HG03045 (cell line): Measurements from ENCODE around the gene ADCY3.
A peak's percentile ranks its signal among the peaks of the same experiment; 100 is the strongest.

Experiments
- ATAC-seq: cut with Tn5 transposase; IDR thresholded peaks from one replicate; pipeline ENCODE4 v1.9.1; 2021; ENCODE audit warnings: mild to moderate bottlenecking, moderate library complexity; ENCODE audit not compliant: unreplicated experiment

The ADCY3 gene

GRCh38 chr2:24926220-24926601 lies 6.2 kb upstream of the ADCY3 start:
- no peak for ATAC-seq

DNA sequence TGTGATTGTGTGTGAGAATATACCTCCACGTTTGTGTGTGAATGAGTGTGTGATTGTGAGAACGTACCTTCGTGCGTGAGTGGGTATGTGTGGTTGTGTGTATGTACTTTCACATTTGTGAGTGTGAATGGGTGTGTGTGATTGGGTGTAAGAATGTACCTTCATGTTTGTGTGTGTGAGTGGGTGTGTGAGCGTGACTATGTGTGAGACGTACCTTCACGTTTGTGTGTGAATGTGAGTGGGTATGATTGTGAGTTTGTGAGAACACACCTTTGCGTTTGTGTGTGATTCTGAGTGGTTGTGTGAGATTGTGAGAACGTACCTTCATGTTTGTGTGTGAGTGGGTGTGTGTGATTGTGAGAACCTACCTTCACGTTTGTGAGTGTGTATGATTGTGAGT lies 5.8 kb upstream of the ADCY3 start:
- no peak for ATAC-seq

DNA sequence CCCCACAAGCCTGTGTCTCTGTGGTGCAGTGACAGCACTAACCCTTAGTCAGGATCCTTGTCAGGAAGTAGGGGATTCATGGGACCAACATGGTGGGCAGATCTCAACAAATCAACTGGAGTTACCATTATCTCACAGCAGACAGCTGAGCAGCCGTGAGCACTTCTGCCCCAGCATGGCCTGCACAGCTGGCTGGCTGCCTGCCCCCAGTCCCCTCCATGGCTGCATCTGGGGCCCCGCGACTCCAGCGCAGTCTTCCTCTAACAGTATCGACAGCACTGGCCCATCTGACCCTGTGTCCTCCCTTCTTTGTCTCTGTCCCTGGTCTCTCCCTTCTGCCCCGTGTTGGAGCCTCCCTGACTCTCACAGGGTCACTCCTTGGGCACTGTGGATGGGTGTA lies 4.7 kb upstream of the ADCY3 start:
- no peak for ATAC-seq

DNA sequence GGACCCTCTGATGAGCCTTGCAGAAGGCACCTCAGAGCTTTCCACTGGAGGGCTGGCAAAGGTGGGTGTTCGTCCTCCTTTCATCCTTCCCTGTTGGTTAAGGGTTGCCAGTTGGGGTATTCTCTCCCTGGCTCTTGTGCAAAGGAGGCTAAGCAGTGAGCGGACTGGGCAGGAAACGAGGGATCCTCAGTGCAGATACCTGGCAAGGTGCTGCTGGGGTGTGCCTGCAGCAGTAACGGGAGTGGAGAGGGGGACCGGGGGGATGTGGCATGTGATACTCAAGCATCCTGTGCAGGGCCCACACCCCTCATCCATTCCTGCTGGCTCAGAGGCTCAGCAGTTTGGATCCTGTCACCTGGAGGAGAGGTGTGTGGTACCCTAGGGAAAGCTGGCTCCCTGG lies 4.2 kb upstream of the ADCY3 start:
- ATAC-seq = no peak

GRCh38 chr2:24923106-24923505 lies 3.1 kb upstream of the ADCY3 start:
- no peak for ATAC-seq

DNA sequence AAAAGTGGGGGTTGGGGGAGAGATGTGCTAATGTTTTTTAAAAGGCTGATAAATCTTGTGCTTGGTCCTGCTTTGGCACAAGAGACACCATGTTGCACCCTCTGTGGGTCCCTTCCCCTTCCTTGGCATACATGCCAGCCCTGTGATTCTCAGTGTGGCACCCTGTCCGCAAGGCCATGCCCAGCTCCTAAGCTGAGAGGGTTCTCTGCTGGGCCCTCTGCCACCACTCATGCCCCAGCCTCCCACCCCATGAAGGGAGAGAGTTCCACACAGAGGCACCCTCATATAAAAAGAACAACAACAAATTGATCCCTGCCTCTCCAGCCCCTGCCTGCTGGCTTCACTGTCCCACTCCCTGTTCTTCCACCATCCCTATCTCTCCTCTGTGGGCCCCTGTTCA lies 2.5 kb upstream of the ADCY3 start:
- ATAC-seq = no peak

- ATAC-seq = no peak
Measured at GRCh38 chr2:24920809-24921441, 888 bp upstream of the ADCY3 start.

GRCh38 chr2:24919506-24920097 lies 435 bp downstream of the ADCY3 start:
- ATAC-seq = peak; percentile 24

- peak; percentile 8 for ATAC-seq
Measured at GRCh38 chr2:24919037-24919505, 966 bp downstream of the ADCY3 start.

DNA sequence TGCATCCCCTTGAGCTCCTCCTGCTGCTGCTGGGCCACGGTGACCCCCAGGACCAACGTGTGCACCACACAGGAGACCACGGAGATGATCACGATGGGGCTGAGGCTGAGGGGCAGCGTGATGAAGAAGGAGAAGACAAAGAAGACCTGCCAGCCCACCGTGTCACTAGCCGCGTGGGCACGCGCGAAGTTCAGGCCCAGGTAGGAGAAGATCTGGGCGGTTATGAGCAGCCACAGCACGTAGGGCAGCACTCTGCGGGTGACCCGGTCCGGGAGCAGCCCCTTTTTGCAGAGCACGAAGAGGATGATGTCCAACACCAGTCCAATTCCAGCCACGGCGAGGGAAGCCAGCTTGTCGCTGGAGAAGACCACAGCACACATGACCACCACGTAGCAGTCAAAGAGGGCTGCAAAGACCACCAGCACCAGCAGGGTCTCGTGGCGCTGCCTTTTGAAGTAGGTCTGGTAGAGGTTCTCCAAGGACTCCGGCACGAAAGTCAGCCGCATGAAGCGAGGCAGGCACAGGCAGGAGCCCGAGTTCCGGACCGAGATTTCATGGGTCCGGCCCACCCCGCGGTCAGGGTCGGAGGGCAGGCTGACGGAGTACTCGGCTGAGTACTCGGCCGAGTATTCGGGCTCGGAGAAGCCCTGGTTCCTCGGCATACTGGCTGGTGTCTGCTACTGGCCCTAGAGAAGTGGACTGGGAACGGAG lies 1.6 kb downstream of the ADCY3 start:
- ATAC-seq = no peak

- ATAC-seq = no peak
Measured at GRCh38 chr2:24917731-24918325, 2.2 kb downstream of the ADCY3 start.

DNA sequence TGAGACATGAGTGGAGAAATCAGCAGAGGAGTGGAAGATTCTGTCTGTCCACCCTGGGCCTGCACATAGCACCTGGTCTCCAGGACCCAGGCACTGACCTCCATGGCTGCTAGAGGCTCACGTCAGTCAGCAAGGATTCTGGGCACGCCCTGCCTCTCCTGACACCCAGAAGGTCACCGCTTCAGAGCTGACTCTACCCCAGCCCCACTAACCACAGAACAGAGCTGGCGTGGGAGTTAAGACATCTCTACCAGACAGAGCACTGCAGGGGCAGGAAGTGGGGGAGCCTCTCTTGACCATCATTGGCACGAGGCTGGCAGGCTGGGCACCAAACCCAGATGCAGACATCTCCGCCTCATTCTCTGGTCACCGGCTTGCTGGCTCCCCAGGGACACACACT lies 3.0 kb downstream of the ADCY3 start:
- no peak for ATAC-seq

- no peak for ATAC-seq
Measured at GRCh38 chr2:24915796-24916195, 4.2 kb downstream of the ADCY3 start.

GRCh38 chr2:24915175-24915574 lies 4.9 kb downstream of the ADCY3 start:
- ATAC-seq = no peak

GRCh38 chr2:24914713-24915112 lies 5.3 kb downstream of the ADCY3 start:
- ATAC-seq = no peak

DNA sequence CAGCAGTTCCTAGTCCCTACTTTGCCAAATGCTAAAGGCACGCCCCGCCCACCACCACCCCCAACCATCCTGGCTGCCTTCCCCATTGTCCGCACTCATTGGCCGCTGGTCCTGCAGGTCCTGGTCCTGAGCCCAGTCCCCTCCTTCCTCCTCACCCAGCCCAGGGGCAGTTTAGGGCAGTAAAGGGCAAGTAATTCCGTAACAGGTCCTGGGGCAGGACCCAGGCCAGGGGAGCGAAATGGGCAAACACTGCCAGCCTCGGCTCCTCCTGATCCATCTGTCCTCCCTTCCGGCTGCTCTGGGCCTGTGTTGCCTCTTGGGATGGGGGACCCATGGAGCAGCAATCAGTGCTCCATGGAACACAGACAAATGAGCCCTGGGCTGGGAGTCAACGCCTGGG lies 6.1 kb downstream of the ADCY3 start:
- ATAC-seq = no peak

DNA sequence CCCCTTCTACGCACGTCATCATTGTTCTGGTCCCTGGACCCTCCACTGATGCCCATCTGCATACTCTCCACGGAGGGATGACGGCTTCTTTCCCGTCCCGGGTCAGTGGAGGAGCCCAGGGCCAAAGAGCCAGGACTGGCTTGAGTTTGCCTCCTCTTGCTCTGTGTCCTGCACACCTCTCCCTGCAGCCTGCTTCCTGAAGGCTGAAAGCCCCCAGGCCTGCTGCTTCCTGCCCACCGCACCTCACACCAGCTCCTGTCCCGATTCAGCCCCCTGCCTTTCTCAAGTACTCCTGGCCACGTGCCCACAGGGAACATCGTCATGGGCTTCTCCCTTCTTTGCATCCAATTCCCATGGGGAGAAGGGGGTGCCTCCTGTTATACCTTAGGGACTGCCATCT lies 7.1 kb downstream of the ADCY3 start:
- ATAC-seq = no peak

- no peak for ATAC-seq
Measured at GRCh38 chr2:24912523-24912922, 7.5 kb downstream of the ADCY3 start.

- ATAC-seq = no peak
Measured at GRCh38 chr2:24910245-24910644, 9.8 kb downstream of the ADCY3 start.

DNA sequence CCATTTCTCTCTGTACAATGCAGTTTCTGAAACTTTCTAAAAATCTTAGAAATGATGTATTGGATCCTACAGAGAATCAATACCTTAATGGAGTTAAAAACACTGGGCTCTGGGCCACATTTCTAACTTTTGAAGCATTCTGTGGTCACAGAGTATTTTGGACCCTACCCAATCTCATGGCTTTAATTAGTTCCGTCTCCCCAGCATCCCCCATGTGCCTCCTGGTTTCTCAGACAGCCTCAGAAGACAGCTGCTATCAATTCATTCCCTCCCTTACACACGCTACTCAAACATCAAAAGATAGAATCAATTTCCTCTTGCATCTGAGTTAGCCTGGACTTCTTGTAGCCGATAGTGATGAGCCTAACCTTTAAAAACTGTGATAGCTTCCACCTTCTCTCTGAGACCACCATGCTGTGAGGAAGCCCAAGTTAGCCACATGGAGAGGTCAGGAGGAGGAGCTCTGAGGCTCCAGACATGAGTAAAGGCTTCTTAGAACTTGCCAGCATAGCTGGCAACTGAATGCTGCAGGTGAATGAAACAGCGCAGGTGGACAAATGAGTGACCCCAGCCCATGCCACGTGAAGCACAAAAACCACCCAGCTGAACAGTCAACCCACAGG lies 10.4 kb downstream of the ADCY3 start:
- ATAC-seq = no peak

DNA sequence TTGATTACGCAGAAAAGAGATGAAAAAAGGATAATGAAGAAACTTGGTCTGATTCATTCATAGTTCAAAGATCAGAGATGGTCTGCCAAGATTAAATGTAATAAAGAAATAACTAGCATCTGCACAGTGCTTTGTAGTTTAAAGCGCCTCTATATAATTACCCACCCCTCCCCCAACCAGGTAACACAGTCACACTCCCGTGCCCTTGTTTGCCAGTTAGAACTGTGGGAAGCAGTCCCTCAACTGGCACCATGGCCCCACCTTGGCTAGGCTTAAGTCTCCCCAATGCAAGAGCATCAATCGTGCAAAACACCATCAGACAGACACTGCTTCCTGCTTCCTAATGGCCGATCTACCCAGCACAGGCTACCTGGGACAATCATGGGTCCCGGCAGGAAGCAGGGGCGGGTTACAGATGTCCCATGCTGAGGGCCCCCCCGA lies 11.6 kb downstream of the ADCY3 start:
- no peak for ATAC-seq
